ENCODE measurements around the gene NMU.
"Not testable (repeated sequence)": the region's sequence is repeated elsewhere in the genome, so short reads cannot be mapped to it uniquely, and the experiment has no call there.

NMU gene

GRCh38 chr4:55635741-55636655, at the start of gene NMU:
TSS of gene NMU (minus strand) at chr4:55636298. CDS start at chr4:55636192, 106 bp downstream.
- Histone ChIP-seq H3K4me2 (ENCODE audit: insufficient read depth, low read length) (no peak within 1 kb of the TSS), H3K27ac (ENCODE audit: low read length) (no peak within 1 kb of the TSS), H3K9ac (ENCODE audit: low read depth, low read length) (no peak within 1 kb of the TSS), H3K27me3 (ENCODE audit: insufficient read depth, low read length, poor library complexity) (no peaks in the 10 kb centered on the region), H3K9me3 (ENCODE audit: insufficient read depth, low read length, severe bottlenecking) (no peaks in the 10 kb centered on the region), H3K4me1 (ENCODE audit: insufficient read depth, low read length) (no peaks in the 10 kb centered on the region), H3K79me2 (ENCODE audit: insufficient read depth, low read length) (no peaks in the 10 kb centered on the region), H3K4me3 (ENCODE audit: low read depth in 1 of 2, low read length in 2 of 2) (no peak within 1 kb of the TSS), H4K20me1 (ENCODE audit: insufficient read depth, low read length) (no peaks in the 10 kb centered on the region), H2AFZ (ENCODE audit: low read depth, low read length) (no peak within 1 kb of the TSS), H3K36me3 (ENCODE audit: insufficient read depth, low read length) (no peaks in the 10 kb centered on the region)
- DNase-seq (no peak), ATAC-seq (ENCODE audit: insufficient read depth, low read depth) (no peak)
- TF ChIP-seq CTCF (IDR thresholded peaks at IDR 0.05; ENCODE audit: borderline replicate concordance, extremely low read depth, low read length, poor library complexity, severe bottlenecking) (no peak), EZH2 (IDR thresholded peaks at IDR 0.05; ENCODE audit: borderline replicate concordance, low read depth, low read length, severe bottlenecking) (no peak)

- no peak overlapping the region for H3K4me3 ChIP-seq (ENCODE audit: low read depth in 1 of 2, low read length in 2 of 2)
- no peaks in the 10 kb centered on the region for H3K4me1 ChIP-seq (ENCODE audit: insufficient read depth, low read length)
- H3K36me3 ChIP-seq (ENCODE audit: insufficient read depth, low read length) = no peaks in the 10 kb centered on the region
- no peak for DNase-seq
- H3K27me3 ChIP-seq (ENCODE audit: insufficient read depth, low read length, poor library complexity) = no peaks in the 10 kb centered on the region
- no peak for TF ChIP-seq EZH2 (IDR thresholded peaks at IDR 0.05; ENCODE audit: borderline replicate concordance, low read depth, low read length, severe bottlenecking)
- no peak for TF ChIP-seq CTCF (IDR thresholded peaks at IDR 0.05; ENCODE audit: borderline replicate concordance, extremely low read depth, low read length, poor library complexity, severe bottlenecking)
- ATAC-seq (ENCODE audit: insufficient read depth, low read depth) = no peak
- no peaks in the 10 kb centered on the region for H3K79me2 ChIP-seq (ENCODE audit: insufficient read depth, low read length)
- H4K20me1 ChIP-seq (ENCODE audit: insufficient read depth, low read length) = no peaks in the 10 kb centered on the region
- no peak overlapping the region for H2AFZ ChIP-seq (ENCODE audit: low read depth, low read length)
- no peak overlapping the region for H3K4me2 ChIP-seq (ENCODE audit: insufficient read depth, low read length)
- no peaks in the 10 kb centered on the region for H3K9me3 ChIP-seq (ENCODE audit: insufficient read depth, low read length, severe bottlenecking)
- no peak overlapping the region for H3K27ac ChIP-seq (ENCODE audit: low read length)
- no peak overlapping the region for H3K9ac ChIP-seq (ENCODE audit: low read depth, low read length)
Observed at GRCh38 chr4:55684276-55684675, 48.2 kb upstream of the NMU start.

- H3K9me3 ChIP-seq (ENCODE audit: insufficient read depth, low read length, severe bottlenecking); H3K27ac ChIP-seq (ENCODE audit: low read length); H3K4me2 ChIP-seq (ENCODE audit: insufficient read depth, low read length); H3K4me3 ChIP-seq (ENCODE audit: low read depth in 1 of 2, low read length in 2 of 2); H3K79me2 ChIP-seq (ENCODE audit: insufficient read depth, low read length); H3K27me3 ChIP-seq (ENCODE audit: insufficient read depth, low read length, poor library complexity); H3K36me3 ChIP-seq (ENCODE audit: insufficient read depth, low read length); ATAC-seq (ENCODE audit: insufficient read depth, low read depth); H3K9ac ChIP-seq (ENCODE audit: low read depth, low read length); H3K4me1 ChIP-seq (ENCODE audit: insufficient read depth, low read length); DNase-seq; H2AFZ ChIP-seq (ENCODE audit: low read depth, low read length); H4K20me1 ChIP-seq (ENCODE audit: insufficient read depth, low read length): not testable (repeated sequence)
Observed at GRCh38 chr4:55682797-55683196, 46.7 kb upstream of the NMU start.

GRCh38 chr4:55682295-55682694, 46.2 kb upstream of the NMU start:
- no peak for TF ChIP-seq EZH2 (IDR thresholded peaks at IDR 0.05; ENCODE audit: borderline replicate concordance, low read depth, low read length, severe bottlenecking)
- TF ChIP-seq CTCF (IDR thresholded peaks at IDR 0.05; ENCODE audit: borderline replicate concordance, extremely low read depth, low read length, poor library complexity, severe bottlenecking) = no peak
- H3K4me3 ChIP-seq (ENCODE audit: low read depth in 1 of 2, low read length in 2 of 2) = no peak overlapping the region
- H3K4me2 ChIP-seq (ENCODE audit: insufficient read depth, low read length) = no peak overlapping the region
- H3K36me3 ChIP-seq (ENCODE audit: insufficient read depth, low read length) = no peaks in the 10 kb centered on the region
- DNase-seq (no peak), ATAC-seq (ENCODE audit: insufficient read depth, low read depth) (no peak)
- no peaks in the 10 kb centered on the region for H3K4me1 ChIP-seq (ENCODE audit: insufficient read depth, low read length)
- no peaks in the 10 kb centered on the region for H3K79me2 ChIP-seq (ENCODE audit: insufficient read depth, low read length)
- H3K9me3 ChIP-seq (ENCODE audit: insufficient read depth, low read length, severe bottlenecking) = no peaks in the 10 kb centered on the region
- no peaks in the 10 kb centered on the region for H4K20me1 ChIP-seq (ENCODE audit: insufficient read depth, low read length)
- H3K27me3 ChIP-seq (ENCODE audit: insufficient read depth, low read length, poor library complexity) = no peaks in the 10 kb centered on the region
- no peak overlapping the region for H2AFZ ChIP-seq (ENCODE audit: low read depth, low read length)
- H3K9ac ChIP-seq (ENCODE audit: low read depth, low read length) = no peak overlapping the region
- H3K27ac ChIP-seq (ENCODE audit: low read length) = no peak overlapping the region
